ENCODE data around the gene HOXC9. TPM values are rescaled to one million over a fixed set of nuclear protein-coding genes. Genes with fewer than 3 reads are reported as not detected.

Gene HOXC9
- total and polyA plus RNA-seq, 2 of the 4 experiments (the other 2 are of a cell fraction) = 0.26 TPM; not detected in 1

GRCh38 chr12:53981634-53982565, 18.1 kb upstream of the HOXC9 start:
- BruUV-seq (replicated peaks) = no TSS peak
- no peak overlapping the region for H2BK20ac ChIP-seq (ENCODE audit: low read depth, low read length)
- H4K20me1 ChIP-seq (ENCODE audit: insufficient read depth, low read length) = no peaks in the 10 kb centered on the region
- no peak overlapping the region for H3K4me3 ChIP-seq (ENCODE audit: insufficient read depth, low read depth, low read length)
- H3K56ac ChIP-seq (ENCODE audit: extremely low read depth, insufficient read depth, low read length) = no peak overlapping the region
- ChIA-PET POLR2A (ENCODE audit: unreplicated experiment) (no interaction called here), CTCF (no interaction called here)
- no peak overlapping the region for H3K4ac ChIP-seq (ENCODE audit: low read depth, low read length)
- no peak overlapping the region for H3K18ac ChIP-seq (ENCODE audit: low read depth, low read length)
- in situ Hi-C loops (cut with MboI; ENCODE audit: low sequenced_read_pairs) (no loop called here), intact Hi-C loops (cut with micrococcal nuclease) (no loop called here), dilution Hi-C loops (cut with HindIII; ENCODE audit: low sequenced_read_pairs, unreplicated experiment) (no loop called here)
- no peaks in the 10 kb centered on the region for H3K36me3 ChIP-seq (ENCODE audit: control insufficient read depth, insufficient read depth, low read length)
- H2BK5ac ChIP-seq (ENCODE audit: low read depth, low read length, poor library complexity, severe bottlenecking) = no peak overlapping the region
- H4K8ac ChIP-seq (ENCODE audit: low read depth in 2 of 2, low read length in 2 of 2) = no peak overlapping the region
- no peak for TF ChIP-seq POLR2A (IDR thresholded peaks at IDR 0.05; ENCODE audit: low read depth, low read length)
- no peak for TF ChIP-seq MAFK (IDR thresholded peaks at IDR 0.05; ENCODE audit: low read depth, low read length)
- no peak for TF ChIP-seq CEBPB (IDR thresholded peaks at IDR 0.05; ENCODE audit: low read depth, low read length)
- no peak for TF ChIP-seq RAD21 (IDR thresholded peaks at IDR 0.05; ENCODE audit: low read length)
- no peak for TF ChIP-seq RCOR1 (IDR thresholded peaks at IDR 0.05; ENCODE audit: insufficient replicate concordance, low read length)
- TF ChIP-seq RFX5 (IDR thresholded peaks at IDR 0.05; ENCODE audit: low read depth, low read length) = no peak
- TF ChIP-seq CTCF (conservative IDR thresholded peaks at IDR 0.05; ENCODE audit: low read depth, low read length) = no peak
- TF ChIP-seq FOS (IDR thresholded peaks at IDR 0.05; ENCODE audit: low read depth, low read length) = no peak
- no peak for TF ChIP-seq NFE2L2 (IDR thresholded peaks at IDR 0.05; ENCODE audit: low read depth, low read length)
- no peak for TF ChIP-seq MAZ (IDR thresholded peaks at IDR 0.05; ENCODE audit: borderline replicate concordance, low read depth, low read length)
- no peak for TF ChIP-seq SMC3 (IDR thresholded peaks at IDR 0.05; ENCODE audit: low read depth, low read length)
- TF ChIP-seq MXI1 (IDR thresholded peaks at IDR 0.05; ENCODE audit: borderline replicate concordance, low read depth, low read length) = no peak
- TF ChIP-seq CHD1 (IDR thresholded peaks at IDR 0.05; ENCODE audit: low read depth, low read length) = no peak
- no peaks in the 10 kb centered on the region for H3K9me1 ChIP-seq (ENCODE audit: insufficient read depth, low read length)
- peaks cover 93% of the 10 kb centered on the region for H3K27me3 ChIP-seq (ENCODE audit: control insufficient read depth, insufficient read depth, low read length)
- peaks cover 4% of the 10 kb centered on the region for H3K9me3 ChIP-seq (ENCODE audit: control insufficient read depth, insufficient read depth, low read length)
- H3K27ac ChIP-seq (ENCODE audit: insufficient read depth, low read length) = no peak overlapping the region
- H3K79me1 ChIP-seq (ENCODE audit: low read depth in 1 of 2, low read length in 2 of 2) = no peaks in the 10 kb centered on the region
- H4K91ac ChIP-seq (ENCODE audit: insufficient read depth, low read depth, low read length) = no peak overlapping the region
- H3K23ac ChIP-seq (ENCODE audit: low read depth, low read length) = no peak overlapping the region
- no peak overlapping the region for H2AK5ac ChIP-seq (ENCODE audit: low read depth, low read length)
- H3K4me2 ChIP-seq (ENCODE audit: low read depth, low read length) = no peak overlapping the region
- no peak overlapping the region for H2AK9ac ChIP-seq (replicated peaks; ENCODE audit: low read depth, low read length, poor library complexity)
- no peak overlapping the region for H2BK15ac ChIP-seq (ENCODE audit: low read depth, low read length)
- no peak overlapping the region for H2BK120ac ChIP-seq (ENCODE audit: low read depth, low read length)
- ATAC-seq (ENCODE audit: low read depth) (no peak), DNase-seq (no peak)
- no peak overlapping the region for H3K9ac ChIP-seq (ENCODE audit: low read depth, low read length)
- WGBS, 2 experiments (ENCODE audit: extremely low coverage in 2 of 2, insufficient read length in 1 of 2) = 9% methylated on average over 18 of the region's 30 CpGs; no CpG with 5 or more reads in 1 of the 2 experiments
- H4K5ac ChIP-seq (ENCODE audit: low read depth, low read length) = no peak overlapping the region
- H3K14ac ChIP-seq (replicated peaks; ENCODE audit: low read depth, low read length) = no peak overlapping the region
- no peak overlapping the region for H2AFZ ChIP-seq (replicated peaks; ENCODE audit: low read length, poor library complexity)
- H3K4me1 ChIP-seq (ENCODE audit: control insufficient read depth, insufficient read depth, low read length) = no peaks in the 10 kb centered on the region
